Pons (tissue), 1 donor: ENCODE measurements around the gene MYL7.

Experiments
- DNase-seq: peaks from one replicate; pipeline ENCODE4 v3.0.0-alpha.2; 2016; ENCODE audit warnings: low spot score

MYL7 gene

GRCh38 chr7:44100458-44101302, 40.5 kb downstream of the MYL7 start:
- no peak for DNase-seq

GRCh38 chr7:44099669-44100068, 41.5 kb downstream of the MYL7 start:
- DNase-seq: no peak

GRCh38 chr7:44098092-44099068, 42.8 kb downstream of the MYL7 start:
- no peak for DNase-seq

GRCh38 chr7:44097064-44097932, 43.8 kb downstream of the MYL7 start:
- no peak for DNase-seq

GRCh38 chr7:44096326-44096881, 44.7 kb downstream of the MYL7 start:
- no peak for DNase-seq

GRCh38 chr7:44095781-44096180, 45.4 kb downstream of the MYL7 start:
- no peak for DNase-seq

GRCh38 chr7:44094883-44095592, 46.1 kb downstream of the MYL7 start:
- no peak for DNase-seq

GRCh38 chr7:44094365-44094764, 46.8 kb downstream of the MYL7 start:
- DNase-seq: no peak

- DNase-seq: no peak
Observed at GRCh38 chr7:44093102-44093641, 48.0 kb downstream of the MYL7 start.
